ENCODE results near the gene BMF. TPM values are rescaled to one million over a fixed set of nuclear protein-coding genes. Genes with fewer than 3 reads are reported as not detected.
A peak's percentile ranks its signal among the peaks of the same experiment; 100 is the strongest.
"Not testable (repeated sequence)": the region's sequence is repeated elsewhere in the genome, so short reads cannot be mapped to it uniquely, and the experiment has no call there.

Gene BMF
- total RNA-seq, 1 donor from 2014 or later, result 2.9 TPM

- DNase-seq (ENCODE audit: low spot score in 2 of 2), result no peak
- FAIRE-seq, result no peak
Observed at GRCh38 chr15:40091861-40092255, 16.8 kb downstream of the BMF start.

GRCh38 chr15:40090774-40091455 lies 17.8 kb downstream of the BMF start:
- FAIRE-seq (no peak), DNase-seq (ENCODE audit: low spot score in 2 of 2) (no peak)

GRCh38 chr15:40088929-40089755 lies 19.5 kb downstream of the BMF start:
- FAIRE-seq (no peak), DNase-seq (ENCODE audit: low spot score in 2 of 2) (no peak)

- FAIRE-seq (no peak), DNase-seq (ENCODE audit: low spot score in 2 of 2) (no peak)
Observed at GRCh38 chr15:40087991-40088928, 20.4 kb downstream of the BMF start.

GRCh38 chr15:40087068-40087810 lies 21.4 kb downstream of the BMF start:
- no peak for FAIRE-seq

GRCh38 chr15:40085266-40085665 lies 23.4 kb downstream of the BMF start:
- no peak for DNase-seq (ENCODE audit: low spot score in 2 of 2)

More at GRCh38 chr15:40087068-40087810, 21.4 kb downstream of the BMF start:
- DNase-seq (ENCODE audit: low spot score in 2 of 2), result no peak

GRCh38 chr15:40084650-40085049 lies 24.0 kb downstream of the BMF start:
- no peak for FAIRE-seq
- no peak for DNase-seq (ENCODE audit: low spot score in 2 of 2)

More at GRCh38 chr15:40085266-40085665, 23.4 kb downstream of the BMF start:
- no peak for FAIRE-seq

GRCh38 chr15:40082195-40082883 lies 26.3 kb downstream of the BMF start:
- DNase-seq (ENCODE audit: low spot score in 2 of 2) (no peak), FAIRE-seq (no peak)

- peak; percentile 68 to 71 for DNase-seq (ENCODE audit: low spot score in 2 of 2)
- FAIRE-seq, result no peak
Observed at GRCh38 chr15:40081691-40082194, 26.9 kb downstream of the BMF start.

GRCh38 chr15:40080847-40081246 lies 27.8 kb downstream of the BMF start:
- FAIRE-seq (no peak), DNase-seq (ENCODE audit: low spot score in 2 of 2) (no peak)

- DNase-seq (ENCODE audit: low spot score in 2 of 2), result no peak
- FAIRE-seq, result no peak
Observed at GRCh38 chr15:40080104-40080503, 28.6 kb downstream of the BMF start.

- DNase-seq (ENCODE audit: low spot score in 2 of 2) (no peak), FAIRE-seq (no peak)
Observed at GRCh38 chr15:40079456-40079855, 29.2 kb downstream of the BMF start.

GRCh38 chr15:40075298-40076044 lies 33.2 kb downstream of the BMF start:
- DNase-seq (ENCODE audit: low spot score in 2 of 2) (no peak), FAIRE-seq (no peak)

GRCh38 chr15:40074656-40075055 lies 34.0 kb downstream of the BMF start:
- not testable (repeated sequence) for DNase-seq (ENCODE audit: low spot score in 2 of 2); FAIRE-seq

- not testable (repeated sequence) for DNase-seq (ENCODE audit: low spot score in 2 of 2); FAIRE-seq
Observed at GRCh38 chr15:40073716-40074490, 34.8 kb downstream of the BMF start.

GRCh38 chr15:40072216-40072990 lies 36.3 kb downstream of the BMF start:
- DNase-seq (ENCODE audit: low spot score in 2 of 2) (peak in 1 of 2 donors; percentile 32), FAIRE-seq (no peak)

All from frontal cortex (tissue), 4 donors.